Lower leg skin (tissue), 4 donors: ENCODE results near the gene GRID2. TPM values are rescaled to one million over a fixed set of nuclear protein-coding genes. Genes with fewer than 3 reads are reported as not detected.
"Not testable (repeated sequence)": the region's sequence is repeated elsewhere in the genome, so short reads cannot be mapped to it uniquely, and the experiment has no call there.

ENCODE experiments used
- DNase-seq, 2 donors: peaks; one replicate each; pipeline ENCODE4 v3.0.0-alpha.2; 2019; ENCODE audit warnings: low spot score in 2 of 2
- H3K4me3 ChIP-seq: fragments of 200-600 bp; sonication (generic); 2 replicates; pipeline ENCODE4 v1.5.1; 2017; ENCODE audit warnings: mild to moderate bottlenecking, low read depth; ENCODE audit not compliant: poor library complexity, severe bottlenecking
- CTCF ChIP-seq, 3 donors: fragments of 450-650 bp; IDR thresholded peaks; one replicate each; pipeline ENCODE4 v1.5.1; 2016; ENCODE audit warnings: antibody characterized with exemption in 3 of 3, mild to moderate bottlenecking in 3 of 3, moderate library complexity in 2 of 3
- POLR2A ChIP-seq, 2 donors: fragments of 450-650 bp; IDR thresholded peaks; one replicate each; pipeline ENCODE4 v1.6.1; 2016 to 2017; ENCODE audit warnings: antibody characterized with exemption in 2 of 2, mild to moderate bottlenecking in 1 of 2, moderate library complexity in 1 of 2
- WGBS, 2 donors: methylation state at CpG; one replicate each; pipeline ENCODE4 v1.1.5; 2018; 5-methylcytosine and 5-hydroxymethylcytosine counted together
- intact Hi-C: fragments of 100-400 bp; cut with DNase I; formaldehyde crosslinking; loops from one replicate; pipeline ENCODE4 v1.15.0; 2023; ENCODE audit warnings: low total_unique reads
- total RNA-seq, 4 donors: library from RNA; depleted of rRNA; stranded (reverse); fragments of >200 nt; gene quantifications; one replicate each; pipeline ENCODE4 v1.1.0, GENCODE V29; 2016

The GRID2 gene
- total RNA-seq, 4 donors from 2014 or later, result not detected

- TF ChIP-seq POLR2A (IDR thresholded peaks at IDR 0.05) (no peak), CTCF (IDR thresholded peaks at IDR 0.05) (no peak)
- 55 to 57% methylated on average over 4 of the region's 4 CpGs for WGBS, 2 donors
- no peak overlapping the region for H3K4me3 ChIP-seq
- intact Hi-C loops, result no loop called here
- DNase-seq, result no peak
Observed at GRCh38 chr4:92368653-92369052, 64.9 kb downstream of the GRID2 start.

- H3K4me3 ChIP-seq, result no peak overlapping the region
- no peak for TF ChIP-seq CTCF (IDR thresholded peaks at IDR 0.05)
- DNase-seq, result no peak
- intact Hi-C loops, result no loop called here
Observed at GRCh38 chr4:92381616-92382015, 77.8 kb downstream of the GRID2 start.

- TF ChIP-seq POLR2A (IDR thresholded peaks at IDR 0.05), result no peak
- no peak for TF ChIP-seq CTCF (IDR thresholded peaks at IDR 0.05)
- no peak overlapping the region for H3K4me3 ChIP-seq
- intact Hi-C loops, result no loop called here
- DNase-seq, result no peak
- 83 to 85% methylated on average over 1 of the region's 1 CpG for WGBS, 2 donors
Observed at GRCh38 chr4:92382128-92382527, 78.4 kb downstream of the GRID2 start.

GRCh38 chr4:92387459-92388069 lies 83.8 kb downstream of the GRID2 start:
- WGBS, 2 donors, result 80 to 94% methylated on average over 1 of the region's 1 CpG
- no peak overlapping the region for H3K4me3 ChIP-seq
- TF ChIP-seq CTCF (IDR thresholded peaks at IDR 0.05), result no peak
- no peak for TF ChIP-seq POLR2A (IDR thresholded peaks at IDR 0.05)
- intact Hi-C loops, result no loop called here
- no peak for DNase-seq

GRCh38 chr4:92399032-92399431 lies 95.3 kb downstream of the GRID2 start:
- TF ChIP-seq CTCF (IDR thresholded peaks at IDR 0.05) (no peak), POLR2A (IDR thresholded peaks at IDR 0.05) (no peak)
- H3K4me3 ChIP-seq, result no peak overlapping the region
- 81 to 88% methylated on average over 8 of the region's 8 CpGs for WGBS, 2 donors
- intact Hi-C loops, result no loop called here
- no peak for DNase-seq

GRCh38 chr4:92403525-92403924 lies 99.8 kb downstream of the GRID2 start:
- DNase-seq, H3K4me3 ChIP-seq, intact Hi-C loops: not testable (repeated sequence)
- WGBS, 2 donors, result 86 to 91% methylated on average over 7 of the region's 7 CpGs
